Measurements from ENCODE around the gene SNX21.
"Not testable (repeated sequence)": the region's sequence is repeated elsewhere in the genome, so short reads cannot be mapped to it uniquely, and the experiment has no call there.

Gene SNX21

GRCh38 chr20:45851501-45851900, 17.9 kb downstream of the SNX21 start:
- no peak for DNase-seq

GRCh38 chr20:45852326-45852725, 18.7 kb downstream of the SNX21 start:
- DNase-seq, result no peak

- DNase-seq, result no peak
Measured at GRCh38 chr20:45853484-45853883, 19.9 kb downstream of the SNX21 start.

GRCh38 chr20:45857114-45857881, 23.7 kb downstream of the SNX21 start, which contains the start of the genes ACOT8 and ZSWIM3:
Gene ACOT8, minus strand, starts transcription at chr20:45857392. Its CDS starts 77 bp downstream, at chr20:45857315.
Gene ZSWIM3, plus strand, starts transcription at chr20:45857614. Its CDS starts 212 bp downstream, at chr20:45857826.
- DNase-seq, result peak; percentile 98 to 100

- no peak for DNase-seq
Measured at GRCh38 chr20:45857882-45858216, 24.2 kb downstream of the SNX21 start.

- DNase-seq, result no peak
Measured at GRCh38 chr20:45859916-45860315, 26.3 kb downstream of the SNX21 start.

- no peak for DNase-seq
Measured at GRCh38 chr20:45860560-45861220, 27.1 kb downstream of the SNX21 start.

GRCh38 chr20:45861221-45862075, 27.8 kb downstream of the SNX21 start:
- no peak for DNase-seq

- no peak for DNase-seq
Measured at GRCh38 chr20:45863543-45864470, 30.2 kb downstream of the SNX21 start.

- DNase-seq, result no peak
Measured at GRCh38 chr20:45866454-45866853, 32.9 kb downstream of the SNX21 start.

- no peak for DNase-seq
Measured at GRCh38 chr20:45867136-45867818, 33.7 kb downstream of the SNX21 start.

- DNase-seq, result no peak
Measured at GRCh38 chr20:45867819-45868176, 34.2 kb downstream of the SNX21 start.

- DNase-seq, result no peak
Measured at GRCh38 chr20:45872626-45873025, 39.0 kb downstream of the SNX21 start.

- DNase-seq, result no peak
Measured at GRCh38 chr20:45873409-45874103, 40.0 kb downstream of the SNX21 start.

GRCh38 chr20:45874104-45874481, 40.5 kb downstream of the SNX21 start:
- DNase-seq, result not testable (repeated sequence)

- no peak for DNase-seq
Measured at GRCh38 chr20:45874576-45874975, 41.0 kb downstream of the SNX21 start.

- no peak for DNase-seq
Measured at GRCh38 chr20:45878076-45878761, 44.6 kb downstream of the SNX21 start.

GRCh38 chr20:45880988-45881788, 47.6 kb downstream of the SNX21 start, which contains the start of gene ZSWIM1:
Gene ZSWIM1, plus strand, starts transcription at chr20:45881227. Its CDS starts 1,366 bp downstream, at chr20:45882593.
- peak; percentile 98 to 99 for DNase-seq

- no peak for DNase-seq
Measured at GRCh38 chr20:45882469-45883099, 49.0 kb downstream of the SNX21 start.

Measured in CD4-positive, alpha-beta T cell treated with Interleukin-4 for 1 hour (primary cell).